Stomach smooth muscle (tissue), 2 donors: ENCODE results near the gene PHLDA1.

Experiments used
- H3K27ac ChIP-seq: one replicate; pipeline ENCODE4 v1.7.0; 2013; ENCODE audit warnings: mild to moderate bottlenecking, low read length, inconsistent platforms
- H3K27me3 ChIP-seq, 2 donors: one replicate each; pipeline ENCODE4 v1.7.0; 2013; ENCODE audit warnings: low read length in 2 of 2; ENCODE audit not compliant: insufficient read depth in 2 of 2, control insufficient read depth in 1 of 2
- H3K36me3 ChIP-seq, 2 donors: one replicate each; pipeline ENCODE4 v1.7.0; 2013; ENCODE audit warnings: low read length in 2 of 2; ENCODE audit not compliant: control insufficient read depth in 2 of 2, insufficient read depth in 2 of 2
- H3K4me1 ChIP-seq: one replicate; pipeline ENCODE4 v1.7.0; 2013; ENCODE audit warnings: low read length; ENCODE audit not compliant: control insufficient read depth, insufficient read depth
- H3K4me3 ChIP-seq, 2 donors: one replicate each; pipeline ENCODE4 v1.7.0; 2013; ENCODE audit warnings: low read length in 2 of 2
- H3K9ac ChIP-seq, 2 donors: one replicate each; pipeline ENCODE4 v1.7.0; 2013; ENCODE audit warnings: low read length in 2 of 2, mild to moderate bottlenecking in 1 of 2
- H3K9me3 ChIP-seq, 2 donors: one replicate each; pipeline ENCODE4 v1.7.0; 2013; ENCODE audit warnings: low read length in 2 of 2; ENCODE audit not compliant: control insufficient read depth in 2 of 2
- donor health status: healthy.
- donor health status: Pancreatic carcinoma.

The PHLDA1 gene

DNA sequence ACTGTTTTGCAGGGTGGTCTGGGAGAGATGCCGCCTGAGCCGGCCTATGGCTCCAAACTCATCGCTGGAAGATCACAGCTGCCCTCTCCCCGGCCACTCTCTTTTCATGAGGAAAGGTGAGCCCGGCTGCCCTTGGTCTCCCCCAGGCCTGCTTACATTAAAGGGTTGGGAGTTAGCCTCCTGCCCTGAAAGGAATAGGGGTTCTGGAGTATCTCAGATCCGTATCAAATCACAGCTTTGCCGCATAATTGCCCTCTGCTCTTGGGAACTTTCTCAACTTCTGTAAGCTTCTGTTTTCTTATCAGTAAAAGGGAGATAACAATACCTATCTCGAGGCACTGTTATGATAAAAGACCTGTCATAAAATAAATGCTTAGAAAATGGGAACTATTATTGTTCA, 17.6 kb downstream of the PHLDA1 start:
- Histone ChIP-seq H3K9me3 (no peaks in the 10 kb centered on the region), H3K9ac (no peak overlapping the region), H3K4me1 (no peaks in the 10 kb centered on the region), H3K27ac (no peak overlapping the region), H3K36me3 (no peaks in the 10 kb centered on the region), H3K27me3 (no peaks in the 10 kb centered on the region), H3K4me3 (no peak overlapping the region)

DNA sequence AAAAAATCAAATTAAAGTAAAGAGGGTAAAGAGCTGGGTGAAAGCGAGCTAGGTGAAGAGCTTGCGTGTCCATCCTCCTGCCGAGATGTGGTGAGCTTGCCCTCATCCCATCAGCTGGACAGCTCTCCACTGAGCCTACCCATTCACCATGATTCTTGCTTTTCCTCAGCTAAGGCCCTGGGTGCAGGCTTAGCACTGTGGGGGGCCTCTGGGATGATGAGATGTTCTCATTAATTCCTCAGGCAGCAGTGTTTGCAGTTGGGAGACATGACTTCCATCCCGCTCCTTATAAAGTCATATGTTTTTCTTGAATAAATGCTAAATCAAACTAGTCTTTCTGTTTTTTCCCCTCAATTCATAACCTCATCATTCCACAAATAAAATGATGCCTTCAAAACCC, 18.0 kb downstream of the PHLDA1 start:
- Histone ChIP-seq H3K4me1 (no peaks in the 10 kb centered on the region), H3K4me3 (no peak overlapping the region), H3K9me3 (no peaks in the 10 kb centered on the region), H3K27ac (no peak overlapping the region), H3K9ac (no peak overlapping the region), H3K27me3 (no peaks in the 10 kb centered on the region), H3K36me3 (no peaks in the 10 kb centered on the region)

DNA sequence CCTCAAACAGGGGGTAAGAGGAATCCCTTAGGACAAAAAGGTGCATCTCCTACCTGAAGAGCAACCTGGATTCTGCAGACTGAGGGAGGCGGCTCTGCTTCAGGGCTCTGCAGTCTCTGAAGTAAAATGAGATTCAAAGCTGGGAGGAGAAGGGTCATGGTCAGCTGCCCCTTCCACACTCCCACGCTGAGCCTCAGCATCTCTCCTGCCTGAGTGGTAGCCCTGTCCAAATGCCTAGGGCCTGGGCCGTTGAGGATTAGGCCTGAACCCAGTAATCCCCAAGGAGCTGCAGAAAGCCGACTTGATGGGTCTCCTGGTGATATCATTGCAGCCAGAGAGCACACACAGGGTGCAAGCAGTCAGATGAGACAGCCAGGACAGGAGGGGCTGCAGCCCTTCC, 18.9 kb downstream of the PHLDA1 start:
- no peaks in the 10 kb centered on the region for H3K9me3 ChIP-seq
- no peak overlapping the region for H3K4me3 ChIP-seq
- H3K9ac ChIP-seq: no peak overlapping the region
- H3K27ac ChIP-seq: no peak overlapping the region
- H3K36me3 ChIP-seq: no peaks in the 10 kb centered on the region
- H3K4me1 ChIP-seq: no peaks in the 10 kb centered on the region
- no peaks in the 10 kb centered on the region for H3K27me3 ChIP-seq

DNA sequence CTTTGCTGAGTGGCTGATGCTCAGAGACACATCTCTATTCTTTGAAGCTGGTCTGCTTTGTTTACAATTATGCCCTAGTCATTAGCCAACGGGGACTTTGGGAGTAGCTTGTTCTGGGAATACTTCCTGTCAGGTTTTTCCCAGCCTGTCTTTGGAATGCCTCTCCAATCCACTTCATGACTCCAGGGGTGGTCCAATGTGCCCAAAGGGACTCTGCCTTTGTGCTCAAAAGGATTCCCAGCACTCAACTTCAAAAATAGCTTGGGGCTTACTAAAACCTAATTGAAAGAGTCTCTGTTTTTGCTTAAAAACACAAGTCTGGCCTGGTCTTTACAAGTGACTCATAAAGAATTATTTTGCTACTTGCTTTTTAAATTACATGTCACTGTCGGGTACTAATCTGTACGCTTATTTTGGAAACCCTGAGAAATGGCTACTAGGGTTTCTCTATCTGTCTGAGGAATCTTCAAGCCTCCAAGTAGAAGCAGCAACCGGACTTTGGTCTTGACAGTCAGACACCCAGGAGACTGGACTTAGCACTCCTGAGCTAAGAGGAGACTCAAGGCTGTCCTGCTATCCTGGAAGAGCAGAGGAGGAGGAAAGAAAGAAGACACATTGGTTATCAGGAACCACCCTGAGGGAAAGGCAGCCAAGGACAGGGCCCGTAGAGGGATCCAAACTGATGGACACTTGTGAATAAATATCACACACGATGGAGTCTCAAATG, 20.7 kb downstream of the PHLDA1 start:
- no peaks in the 10 kb centered on the region for H3K36me3 ChIP-seq
- no peak overlapping the region for H3K4me3 ChIP-seq
- H3K9me3 ChIP-seq: no peaks in the 10 kb centered on the region
- H3K9ac ChIP-seq: no peak overlapping the region
- no peak overlapping the region for H3K27ac ChIP-seq
- H3K27me3 ChIP-seq: no peaks in the 10 kb centered on the region
- H3K4me1 ChIP-seq: no peaks in the 10 kb centered on the region

DNA sequence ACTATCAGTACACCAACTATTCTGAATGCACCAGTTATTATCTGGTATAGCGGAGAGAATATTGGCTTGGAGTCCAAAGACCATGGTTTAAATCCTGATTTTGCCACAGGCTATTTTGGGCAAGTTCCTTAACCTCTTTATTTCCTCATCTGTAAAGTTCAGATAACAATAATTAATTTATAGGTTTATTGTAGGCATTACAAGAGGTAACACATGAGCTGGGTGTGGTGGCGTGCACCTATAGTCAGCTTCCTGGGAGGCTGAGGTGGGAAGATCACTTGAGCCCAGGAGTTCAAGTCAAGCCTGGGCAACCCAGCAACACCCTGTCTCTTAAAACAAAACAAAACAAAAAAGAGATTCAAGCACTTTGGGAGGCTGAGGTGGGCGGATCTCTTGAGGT, 23.1 kb downstream of the PHLDA1 start:
- H3K9ac ChIP-seq: no peak overlapping the region
- no peaks in the 10 kb centered on the region for H3K9me3 ChIP-seq
- no peaks in the 10 kb centered on the region for H3K4me1 ChIP-seq
- H3K27ac ChIP-seq: no peak overlapping the region
- peaks cover 0 to 2% of the 10 kb centered on the region in 2 donors for H3K27me3 ChIP-seq
- no peaks in the 10 kb centered on the region for H3K36me3 ChIP-seq
- no peak overlapping the region for H3K4me3 ChIP-seq

DNA sequence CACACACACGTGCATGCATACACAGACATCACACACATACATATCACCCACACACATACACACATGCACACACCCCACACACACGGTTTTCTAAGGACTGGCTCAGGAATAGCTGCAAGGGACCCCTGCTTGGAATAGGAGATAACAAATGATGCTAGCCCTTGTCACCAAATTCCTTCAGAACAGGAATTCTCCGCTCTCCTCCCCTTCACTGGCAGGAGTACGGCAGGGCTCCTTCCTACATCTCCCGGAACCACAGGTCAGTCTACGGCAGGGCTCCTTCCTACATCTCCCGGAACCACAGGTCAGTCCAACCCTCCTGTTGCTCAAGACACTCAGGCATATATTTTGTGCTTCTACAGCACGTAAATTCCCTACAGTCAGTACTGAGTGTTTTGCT, 23.9 kb downstream of the PHLDA1 start:
- no peak overlapping the region for H3K9ac ChIP-seq
- H3K9me3 ChIP-seq: no peaks in the 10 kb centered on the region
- no peaks in the 10 kb centered on the region for H3K36me3 ChIP-seq
- H3K27ac ChIP-seq: no peak overlapping the region
- no peak overlapping the region for H3K4me3 ChIP-seq
- no peaks in the 10 kb centered on the region for H3K4me1 ChIP-seq
- H3K27me3 ChIP-seq: peaks cover 0 to 2% of the 10 kb centered on the region in 2 donors

DNA sequence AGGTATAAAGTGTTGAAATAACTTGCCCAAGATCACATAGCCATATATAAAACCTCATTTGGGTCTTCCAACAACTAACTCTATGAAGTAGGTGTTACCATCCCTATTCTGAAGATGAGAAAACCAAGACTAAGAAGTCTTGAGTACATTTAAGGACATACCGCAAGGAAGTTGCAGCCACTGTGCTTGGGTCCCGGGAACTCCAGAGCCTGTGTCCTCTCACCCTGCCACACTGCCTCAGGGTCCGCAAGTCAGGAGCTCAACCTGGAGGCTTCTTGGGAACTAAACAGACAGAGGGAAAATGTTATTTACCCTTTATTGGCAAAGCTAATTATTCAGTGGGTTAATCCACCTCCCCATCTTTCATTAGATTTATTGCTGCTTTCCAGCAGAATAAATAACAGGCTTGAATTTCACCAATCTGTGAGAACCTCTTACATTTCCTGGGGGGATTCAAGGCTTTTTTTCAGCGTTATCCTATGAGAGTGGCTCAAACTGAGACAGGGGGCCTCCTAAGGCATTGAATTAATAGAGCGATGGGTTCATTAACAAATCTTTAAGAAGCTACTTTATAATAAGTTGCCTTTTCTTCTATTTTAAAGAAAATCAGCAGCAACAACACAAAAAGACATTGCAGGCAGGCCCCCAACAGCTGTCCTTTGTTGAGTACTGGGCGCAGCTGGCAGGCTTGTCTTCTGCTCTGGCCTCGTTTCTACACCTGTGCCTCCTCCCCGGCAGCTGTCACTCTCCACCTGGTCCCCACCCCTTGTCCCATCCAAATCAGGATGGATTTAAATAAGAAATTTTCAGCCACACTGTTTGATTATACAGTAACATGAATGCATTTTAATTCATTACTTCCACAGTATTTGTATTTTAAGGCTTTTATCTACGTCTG, 25.3 kb downstream of the PHLDA1 start:
- no peak overlapping the region for H3K27ac ChIP-seq
- no peak overlapping the region for H3K4me3 ChIP-seq
- no peaks in the 10 kb centered on the region for H3K9me3 ChIP-seq
- H3K4me1 ChIP-seq: no peaks in the 10 kb centered on the region
- H3K36me3 ChIP-seq: no peaks in the 10 kb centered on the region
- H3K27me3 ChIP-seq: peaks cover 0 to 2% of the 10 kb centered on the region in 2 donors
- no peak overlapping the region for H3K9ac ChIP-seq

DNA sequence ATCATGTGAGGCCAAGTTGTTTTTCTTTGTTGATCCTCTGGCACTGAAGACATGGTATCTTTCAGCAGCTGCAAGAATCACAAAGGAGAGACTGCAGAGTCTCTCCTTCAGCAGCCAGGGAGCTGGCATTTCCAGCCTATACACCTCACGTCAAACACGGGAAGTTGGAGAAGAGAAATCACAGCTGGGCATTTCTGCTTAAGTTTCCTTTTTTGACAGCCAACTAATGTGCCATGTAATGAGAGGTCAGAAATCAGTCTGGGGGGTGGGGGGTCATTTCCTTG, 28.3 kb downstream of the PHLDA1 start:
- no peak overlapping the region for H3K4me3 ChIP-seq
- H3K27me3 ChIP-seq: peaks cover 0 to 2% of the 10 kb centered on the region in 2 donors
- H3K27ac ChIP-seq: no peak overlapping the region
- H3K4me1 ChIP-seq: no peaks in the 10 kb centered on the region
- no peak overlapping the region for H3K9ac ChIP-seq
- no peaks in the 10 kb centered on the region for H3K36me3 ChIP-seq
- no peaks in the 10 kb centered on the region for H3K9me3 ChIP-seq

DNA sequence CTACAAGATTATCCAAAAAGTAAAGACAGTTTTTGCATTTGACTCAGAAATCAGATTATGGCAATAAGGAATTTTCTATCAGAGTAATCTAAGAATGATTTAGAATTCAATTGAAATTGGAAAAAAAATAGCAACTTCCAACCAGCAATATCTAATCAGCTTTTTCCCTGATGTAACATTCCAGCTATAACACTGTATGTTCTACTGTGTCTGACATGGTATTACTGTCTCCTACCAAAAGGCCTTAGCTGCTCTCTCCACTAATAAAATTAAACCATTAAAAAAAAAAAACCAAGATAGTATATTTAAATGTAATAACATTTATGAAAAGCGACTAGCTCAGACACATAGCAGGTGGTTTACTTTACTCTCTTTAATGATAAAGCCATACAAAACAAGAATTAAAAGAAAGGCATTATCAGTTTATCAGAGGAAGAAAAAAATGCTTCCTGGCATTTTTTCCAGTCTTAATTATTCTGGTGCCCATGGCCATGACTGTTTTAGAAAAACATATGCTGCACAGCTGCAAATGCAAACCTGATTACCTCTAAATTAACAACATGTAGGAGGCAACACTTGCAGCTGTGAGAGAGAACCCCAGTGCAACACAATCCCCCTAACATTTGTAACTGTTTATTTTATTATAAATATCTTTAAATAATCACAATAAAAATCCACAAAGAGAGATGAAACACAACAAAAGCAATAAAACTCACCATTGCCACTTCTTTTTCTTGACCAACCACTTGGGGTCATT, 28.8 kb downstream of the PHLDA1 start:
- H3K27me3 ChIP-seq: peaks cover 0 to 2% of the 10 kb centered on the region in 2 donors
- no peak overlapping the region for H3K9ac ChIP-seq

DNA sequence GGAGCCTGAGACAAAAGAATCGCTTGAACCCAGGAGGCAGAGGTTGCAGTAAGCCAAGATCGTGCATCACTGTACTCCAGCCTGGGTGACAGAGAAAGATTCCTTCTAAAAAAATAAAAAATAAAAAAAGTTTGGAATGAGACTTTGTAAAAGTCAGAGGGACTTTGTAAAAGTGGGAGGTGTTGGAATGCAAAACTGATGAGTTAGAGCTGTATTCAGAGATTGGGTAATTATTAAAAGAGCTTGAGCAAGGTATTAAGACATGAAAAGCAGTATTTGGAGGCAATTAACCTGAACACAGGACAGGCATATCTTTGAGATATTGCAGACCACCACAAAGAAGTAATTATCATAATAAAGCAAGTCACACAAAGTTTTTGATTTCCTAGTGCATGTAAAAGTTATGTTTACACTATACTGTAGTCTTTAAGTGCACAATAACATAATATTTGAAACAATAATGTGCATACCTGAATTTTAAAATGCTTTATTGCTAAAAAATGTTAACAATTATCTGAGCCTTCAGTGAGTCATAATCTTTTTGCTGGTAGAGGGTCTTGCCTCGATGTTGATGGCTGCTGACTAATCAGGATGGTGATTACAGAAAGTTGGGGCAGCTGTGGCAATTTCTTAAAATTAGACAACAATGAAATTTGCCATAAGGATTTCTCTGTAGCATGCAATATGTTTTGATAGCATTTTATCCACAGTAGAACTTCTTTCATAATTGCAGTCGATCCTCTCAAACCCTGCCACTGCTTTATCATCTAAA, 33.1 kb downstream of the PHLDA1 start:
- H3K27me3 ChIP-seq: no peaks in the 10 kb centered on the region
- no peaks in the 10 kb centered on the region for H3K9me3 ChIP-seq
- no peak overlapping the region for H3K4me3 ChIP-seq
- H3K9ac ChIP-seq: no peak overlapping the region
- no peaks in the 10 kb centered on the region for H3K4me1 ChIP-seq
- H3K36me3 ChIP-seq: no peaks in the 10 kb centered on the region
- no peak overlapping the region for H3K27ac ChIP-seq

More for the DNA sequence above, 28.8 kb downstream of the PHLDA1 start:
- Histone ChIP-seq H3K36me3 (no peaks in the 10 kb centered on the region), H3K4me1 (no peaks in the 10 kb centered on the region), H3K4me3 (no peak overlapping the region), H3K27ac (no peak overlapping the region), H3K9me3 (no peaks in the 10 kb centered on the region)
